Neural cell (in vitro differentiated cells): ENCODE data around the gene HAO2. TPM values are rescaled to one million over a fixed set of nuclear protein-coding genes. Genes with fewer than 3 reads are reported as not detected.

Experiments
- H2AFZ ChIP-seq: fragments of 200-600, 300-800 bp; sonication (generic), shearing (Covaris generic); 2 replicates; pipeline ENCODE4 v1.6.0; 2014; ENCODE audit warnings: low read depth, mild to moderate bottlenecking, antibody characterized with exemption, low read length, moderate library complexity
- H3F3A ChIP-seq: fragments of 200-600 bp; shearing (Covaris generic); 2 replicates; pipeline ENCODE4 v1.6.1; 2016; ENCODE audit warnings: mild to moderate bottlenecking, moderate library complexity, mixed read lengths, antibody characterized with exemption, low read length; ENCODE audit not compliant: insufficient read depth, poor library complexity, severe bottlenecking
- H3K27ac ChIP-seq: fragments of 200-600, 300-800 bp; sonication (generic), shearing (Covaris generic); 2 replicates; pipeline ENCODE4 v1.5.1; 2014; ENCODE audit warnings: mild to moderate bottlenecking, low read length, moderate library complexity
- H3K27me3 ChIP-seq: fragments of 300-800, 200-600 bp; sonication (generic), shearing (Covaris generic); 2 replicates; pipeline ENCODE4 v1.6.0; 2014; ENCODE audit warnings: mild to moderate bottlenecking, low read depth, low read length, moderate library complexity; ENCODE audit not compliant: insufficient read depth
- H3K36me3 ChIP-seq: fragments of 300-800, 200-600 bp; sonication (generic), shearing (Covaris generic); 2 replicates; pipeline ENCODE4 v1.5.1; 2014; ENCODE audit warnings: mild to moderate bottlenecking, antibody characterized with exemption, low read length, moderate library complexity; ENCODE audit not compliant: insufficient read depth
- H3K4me2 ChIP-seq: fragments of 300-800, 200-600 bp; sonication (generic), shearing (Covaris generic); 2 replicates; pipeline ENCODE4 v1.6.0; 2014; ENCODE audit warnings: mild to moderate bottlenecking, low read length
- H3K4me3 ChIP-seq: fragments of 300-800, 200-600 bp; sonication (generic), shearing (Covaris generic); 2 replicates; pipeline ENCODE4 v1.5.1; 2014; ENCODE audit warnings: mild to moderate bottlenecking, low read length, moderate library complexity
- H3K79me2 ChIP-seq: fragments of 200-600 bp; shearing (Covaris generic); replicated peaks from 2 replicates; pipeline ENCODE4 v1.6.0; 2014; ENCODE audit warnings: mild to moderate bottlenecking, low read length, moderate library complexity; ENCODE audit not compliant: insufficient read depth
- H3K9ac ChIP-seq: fragments of 300-800, 200-600 bp; sonication (generic), shearing (Covaris generic); 2 replicates; pipeline ENCODE4 v1.6.1; 2016; ENCODE audit warnings: mild to moderate bottlenecking, low read length, mixed read lengths
- H3K9me2 ChIP-seq: fragments of 200-600 bp; shearing (Covaris generic); 2 replicates; pipeline ENCODE4 v1.6.1; 2016; ENCODE audit warnings: mild to moderate bottlenecking, low read length, mixed read lengths; ENCODE audit not compliant: insufficient read depth
- H3K9me3 ChIP-seq: fragments of 200-600, 300-800 bp; sonication (generic), shearing (Covaris generic); 2 replicates; pipeline ENCODE4 v1.6.1; 2016; ENCODE audit warnings: mild to moderate bottlenecking, mixed run types, low read length, moderate library complexity, mixed read lengths
- H4K20me1 ChIP-seq: fragments of 200-600 bp; shearing (Covaris generic); 2 replicates; pipeline ENCODE4 v1.6.1; 2016; ENCODE audit warnings: mild to moderate bottlenecking, mixed run types; ENCODE audit not compliant: insufficient read depth
- CTCF ChIP-seq: fragments of 450-650 bp; IDR thresholded peaks from 2 replicates; pipeline ENCODE4 v1.5.1; 2014; ENCODE audit warnings: antibody characterized with exemption, mild to moderate bottlenecking, moderate library complexity; ENCODE audit not compliant: poor library complexity, severe bottlenecking
- EP300 ChIP-seq: fragments of 450-650 bp; conservative IDR thresholded peaks from 2 replicates; pipeline ENCODE4 v1.6.1; 2014; ENCODE audit warnings: antibody characterized with exemption, mild to moderate bottlenecking, moderate library complexity; ENCODE audit not compliant: poor library complexity, severe bottlenecking
- EZH2 ChIP-seq: fragments of 200-600, 300-800 bp; shearing (Covaris generic), sonication (generic); IDR thresholded peaks from 2 replicates; pipeline ENCODE4 v1.6.1; 2014; ENCODE audit warnings: antibody characterized with exemption, low read length, borderline replicate concordance, mild to moderate bottlenecking; ENCODE audit not compliant: insufficient read depth, poor library complexity, severe bottlenecking
- MXI1 ChIP-seq: fragments of 450-650 bp; conservative IDR thresholded peaks from 2 replicates; pipeline ENCODE4 v1.6.1; 2014; ENCODE audit warnings: antibody characterized with exemption, mild to moderate bottlenecking; ENCODE audit not compliant: poor library complexity, severe bottlenecking
- POLR2AphosphoS5 ChIP-seq: IDR thresholded peaks from 2 replicates; pipeline ENCODE4 v1.6.1; 2012
- RAD21 ChIP-seq: fragments of 450-650 bp; conservative IDR thresholded peaks from 2 replicates; pipeline ENCODE4 v1.6.1; 2014; ENCODE audit warnings: antibody characterized with exemption, mild to moderate bottlenecking, moderate library complexity
- REST ChIP-seq: IDR thresholded peaks from 2 replicates; pipeline ENCODE4 v1.6.1; 2012; ENCODE audit warnings: borderline replicate concordance
- SMC3 ChIP-seq: fragments of 450-650 bp; conservative IDR thresholded peaks from 2 replicates; pipeline ENCODE4 v1.6.1; 2014; ENCODE audit warnings: antibody characterized with exemption, mild to moderate bottlenecking, moderate library complexity; ENCODE audit not compliant: poor library complexity
- TAF1 ChIP-seq: IDR thresholded peaks from 2 replicates; pipeline ENCODE4 v1.6.1; 2012; ENCODE audit warnings: low read depth
- polyA minus RNA-seq: library from RNA; depleted of rRNA, polyadenylated mRNA; stranded (reverse); fragments of >200 nt; gene quantifications from 2 replicates; pipeline ENCODE4 v1.2.3, GENCODE V29; 2014
- polyA plus RNA-seq: library from polyadenylated mRNA; depleted of rRNA; stranded (reverse); fragments of >200 nt; gene quantifications from 2 replicates; pipeline ENCODE4 v1.2.3, GENCODE V29; 2014

The HAO2 gene
- not detected in 2 replicates for polyA plus RNA-seq
- not detected in 2 replicates for polyA minus RNA-seq

GRCh38 chr1:119368554-119368953 lies at the start of gene HAO2:
HAO2 (plus strand) TSS chr1:119368785; CDS start chr1:119381086, 12,301 bp downstream.
- no peak within 1 kb of the TSS for H3K27ac ChIP-seq
- no peaks in the 10 kb centered on the region for H3K79me2 ChIP-seq
- no peaks in the 10 kb centered on the region for H3K9me2 ChIP-seq
- H3K4me3 ChIP-seq, result no peak within 1 kb of the TSS
- H3K36me3 ChIP-seq, result no peaks in the 10 kb centered on the region
- H3K4me2 ChIP-seq, result no peak within 1 kb of the TSS
- H3K27me3 ChIP-seq, result no peaks in the 10 kb centered on the region
- H4K20me1 ChIP-seq, result no peaks in the 10 kb centered on the region
- no peaks in the 10 kb centered on the region for H3F3A ChIP-seq
- H2AFZ ChIP-seq, result no peak within 1 kb of the TSS
- TF ChIP-seq POLR2AphosphoS5 (no peak), MXI1 (no peak), RAD21 (no peak), CTCF (no peak)
- no peak within 1 kb of the TSS for H3K9ac ChIP-seq
- no peaks in the 10 kb centered on the region for H3K9me3 ChIP-seq

GRCh38 chr1:119320100-119320499 lies 48.5 kb upstream of the HAO2 start:
- H3K79me2 ChIP-seq, result no peaks in the 10 kb centered on the region
- H3K27ac ChIP-seq, result no peak overlapping the region
- H3K9ac ChIP-seq, result no peak overlapping the region
- no peaks in the 10 kb centered on the region for H3K9me2 ChIP-seq
- no peak overlapping the region for H3K4me3 ChIP-seq
- H3K4me2 ChIP-seq, result no peak overlapping the region
- no peaks in the 10 kb centered on the region for H3K27me3 ChIP-seq
- no peak overlapping the region for H2AFZ ChIP-seq
- no peaks in the 10 kb centered on the region for H3K9me3 ChIP-seq
- no peaks in the 10 kb centered on the region for H3F3A ChIP-seq
- H3K36me3 ChIP-seq, result no peaks in the 10 kb centered on the region
- no peaks in the 10 kb centered on the region for H4K20me1 ChIP-seq
- TF ChIP-seq POLR2AphosphoS5 (no peak), CTCF (no peak), MXI1 (no peak), EP300 (no peak), EZH2 (no peak), RAD21 (no peak), TAF1 (no peak), REST (no peak), SMC3 (no peak)
